NOMO-1 treated with DMSO at 0.1 percent for 48 hours (cell line): ENCODE measurements around the gene CEBPE.

Experiments
- DNase-seq: peaks from one replicate; lab custom pipeline; 2025; ENCODE audit not compliant: unreplicated experiment; lab: John Stamatoyannopoulos, UW

Gene CEBPE

DNA sequence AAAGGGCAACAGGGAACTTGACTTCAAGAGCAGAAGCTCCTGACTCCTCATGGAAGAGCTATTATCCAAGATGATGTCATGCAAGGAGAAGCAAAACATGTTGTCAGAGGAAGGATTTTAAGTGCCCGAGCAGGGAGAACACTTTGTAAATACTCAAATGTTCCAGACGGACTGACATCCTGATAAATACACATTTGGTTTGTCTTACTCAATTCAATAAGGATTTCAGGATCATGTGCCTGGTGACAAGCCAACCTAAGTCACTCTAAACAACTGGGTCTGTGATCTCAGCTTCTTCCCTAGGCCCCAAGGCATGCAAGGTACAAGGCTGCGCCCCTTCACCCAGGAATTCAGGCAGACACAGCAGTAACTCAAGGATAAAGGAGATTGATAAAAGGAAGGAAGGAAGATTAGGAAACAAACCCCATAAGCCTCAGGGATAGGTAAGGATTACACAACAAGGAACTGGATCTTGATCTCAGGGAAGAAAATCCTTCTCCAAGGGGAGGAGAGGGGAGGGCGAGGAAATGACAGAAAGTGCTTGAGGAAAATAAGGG, 26.8 kb upstream of the CEBPE start:
- no peak for DNase-seq

DNA sequence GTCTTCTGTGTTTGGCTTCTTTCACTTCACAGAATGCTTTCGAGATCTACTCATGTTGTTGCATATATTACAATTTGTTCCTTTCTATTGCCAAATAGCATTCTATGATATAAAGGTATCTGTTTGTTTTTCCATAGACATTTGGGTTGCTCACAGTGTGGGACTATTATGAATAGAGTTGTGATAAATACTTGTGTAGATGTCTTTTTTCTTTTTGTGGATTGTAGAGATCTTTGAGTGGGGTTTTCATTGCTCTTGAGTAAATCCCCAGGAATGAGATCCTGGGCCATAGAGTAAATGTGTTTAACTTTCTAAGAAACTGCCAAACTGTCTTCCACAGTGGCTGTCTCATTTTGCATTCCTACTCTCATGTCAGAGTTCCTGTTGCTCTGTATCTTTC, 24.9 kb upstream of the CEBPE start:
- no peak for DNase-seq

DNA sequence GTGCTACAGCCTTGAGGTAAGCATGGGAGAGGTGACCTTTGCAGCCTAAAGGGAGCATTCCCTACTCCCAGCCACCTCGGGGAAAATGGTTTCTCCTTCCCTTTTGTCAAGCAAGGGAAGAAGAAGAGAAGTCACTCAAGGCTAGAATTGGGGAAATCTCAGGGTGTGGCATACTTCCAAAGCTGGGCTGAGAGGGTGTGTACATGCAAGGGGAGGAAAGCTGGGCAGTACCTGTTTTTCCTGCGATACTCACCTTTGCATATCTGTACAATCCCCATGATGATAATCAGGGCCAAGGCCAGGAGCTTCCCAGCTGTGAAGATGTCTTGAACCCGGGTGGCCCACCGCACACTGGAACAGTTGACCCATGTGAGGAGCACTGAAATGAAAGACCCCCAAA, 23.8 kb upstream of the CEBPE start:
- DNase-seq, result no peak

DNA sequence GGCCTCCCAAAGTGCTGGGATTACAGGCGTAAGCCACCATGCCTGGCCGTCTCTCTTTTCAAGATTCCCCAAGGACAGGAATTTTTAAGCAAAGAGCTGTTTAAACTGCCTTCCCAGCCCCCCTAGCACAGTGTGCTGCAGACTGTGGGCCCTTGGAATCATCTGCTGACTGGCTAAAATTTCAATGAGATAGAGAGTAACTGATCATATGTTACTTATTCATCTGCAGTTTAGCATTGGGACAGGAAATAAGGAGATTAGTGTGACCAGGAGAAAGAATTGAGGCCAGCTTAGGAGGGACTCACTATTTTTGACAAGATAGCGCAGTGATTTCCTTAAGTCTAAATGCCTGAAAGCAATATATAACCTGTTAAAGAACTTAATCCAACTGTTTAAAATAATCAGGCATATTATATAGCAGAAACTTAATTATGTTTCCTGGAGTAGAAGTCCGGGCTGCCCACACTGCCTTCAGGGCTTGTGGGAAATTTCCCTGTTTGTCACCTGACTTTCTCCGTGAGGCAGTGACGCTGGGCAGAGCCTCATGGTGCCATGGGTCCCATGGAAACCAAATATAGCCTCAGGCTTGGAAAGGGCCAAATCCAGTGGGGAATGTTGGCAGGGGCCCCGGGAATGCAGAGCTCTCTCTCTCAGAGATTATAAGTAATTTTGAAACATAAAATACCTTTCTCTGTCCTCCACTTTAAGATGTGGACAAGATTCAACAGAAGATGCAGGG, 22.8 kb upstream of the CEBPE start:
- no peak for DNase-seq

DNA sequence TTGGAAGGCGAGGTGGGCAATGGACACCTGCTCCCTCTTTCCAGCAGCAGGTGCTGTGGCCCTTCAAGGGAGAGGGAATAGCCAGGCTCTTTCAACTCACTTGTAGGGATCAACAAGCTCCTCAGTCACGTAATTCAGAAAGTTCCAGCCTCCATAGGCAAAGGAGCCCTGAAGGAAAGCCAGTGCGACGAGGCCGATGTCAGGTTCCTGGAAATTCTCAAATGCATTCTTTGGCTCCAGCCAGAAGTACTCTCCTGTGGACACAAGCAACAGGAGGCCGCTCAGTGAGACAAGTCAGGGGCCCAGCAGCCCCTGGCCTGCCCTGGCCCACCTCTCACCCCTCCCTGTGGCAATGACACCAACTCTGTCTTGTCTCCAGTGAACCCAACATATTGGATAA, 21.3 kb upstream of the CEBPE start:
- no peak for DNase-seq

DNA sequence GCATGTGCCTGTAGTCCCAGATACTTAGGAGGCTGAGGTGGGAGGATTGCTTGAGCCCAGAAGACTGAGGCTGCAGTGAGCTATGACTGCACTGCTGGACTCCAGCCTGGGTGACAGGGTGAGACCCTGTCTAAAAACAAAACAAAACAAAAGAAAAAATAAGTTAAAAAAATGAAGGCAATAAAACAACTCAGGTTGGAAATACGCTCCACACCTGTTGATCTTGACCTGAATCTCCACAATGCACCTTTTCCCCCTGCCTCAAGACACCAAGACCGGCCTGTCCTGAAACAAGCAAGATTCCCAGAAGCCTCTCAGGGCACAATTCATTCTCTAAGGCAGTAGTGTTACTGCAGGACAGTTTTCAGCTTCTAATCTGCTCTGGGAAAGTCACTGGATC, 20.8 kb upstream of the CEBPE start:
- no peak for DNase-seq

DNA sequence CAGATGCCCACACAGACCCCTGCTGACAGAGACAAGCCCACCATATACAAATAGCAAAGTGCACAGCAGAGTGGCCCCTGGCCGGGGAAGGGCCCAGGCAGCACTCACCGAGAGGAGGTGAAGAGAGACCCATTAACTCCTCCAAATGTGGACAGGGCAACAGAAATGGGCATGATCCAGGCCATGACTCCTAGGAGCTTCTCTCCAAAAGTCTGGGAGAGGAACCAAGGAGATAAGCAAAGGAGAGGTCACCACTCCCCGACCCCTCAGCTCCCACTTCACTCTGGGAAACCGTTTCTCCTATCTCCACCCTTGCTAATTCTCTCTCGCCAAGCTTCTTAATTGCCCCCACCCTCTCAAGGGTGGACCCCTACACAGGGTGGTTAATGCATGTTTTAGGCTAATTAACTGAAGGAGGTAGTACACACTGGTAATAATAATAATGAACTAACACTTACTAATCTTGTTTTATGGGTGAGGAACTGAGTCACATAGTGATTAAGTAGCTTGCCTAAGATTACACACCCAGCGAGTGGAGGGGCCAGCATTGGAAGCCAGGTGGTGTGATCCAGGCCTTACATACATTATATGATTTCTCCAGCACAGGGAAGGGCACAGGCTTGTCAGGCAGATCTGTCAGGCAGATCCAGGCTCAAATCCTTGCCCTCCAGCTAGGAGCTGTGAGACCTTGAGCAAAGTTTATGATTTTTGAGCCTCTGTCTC, 18.9 kb upstream of the CEBPE start:
- no peak for DNase-seq

DNA sequence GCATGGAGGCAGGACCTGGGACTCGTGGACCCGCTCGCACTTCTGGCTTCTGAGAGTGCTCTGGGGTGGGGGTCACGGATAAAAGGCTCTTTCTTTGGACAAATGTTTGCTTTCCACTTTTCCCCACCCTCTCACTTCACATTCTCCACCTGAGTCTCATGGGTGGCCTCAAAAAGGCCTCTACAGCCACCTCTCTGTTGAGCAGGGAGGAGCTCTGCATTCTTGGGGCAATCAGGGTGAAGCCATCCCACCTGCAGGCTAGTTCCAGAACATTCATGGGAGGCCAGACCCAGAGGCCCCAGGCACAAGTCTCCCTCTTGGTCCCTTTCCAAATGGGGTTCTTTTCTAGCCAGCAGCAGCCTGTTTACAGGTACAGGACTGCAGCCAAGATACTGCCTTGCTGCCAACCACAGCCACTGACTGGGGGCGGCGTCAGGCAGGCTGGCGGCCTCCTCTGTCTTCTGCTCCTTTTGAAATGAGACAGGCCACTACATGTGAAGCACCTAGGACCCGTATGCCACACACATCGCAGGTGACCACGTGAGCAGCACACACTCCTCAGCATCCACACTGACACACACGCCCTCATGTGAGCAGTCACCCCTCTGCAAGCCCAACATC, 18.2 kb upstream of the CEBPE start:
- DNase-seq, result no peak

DNA sequence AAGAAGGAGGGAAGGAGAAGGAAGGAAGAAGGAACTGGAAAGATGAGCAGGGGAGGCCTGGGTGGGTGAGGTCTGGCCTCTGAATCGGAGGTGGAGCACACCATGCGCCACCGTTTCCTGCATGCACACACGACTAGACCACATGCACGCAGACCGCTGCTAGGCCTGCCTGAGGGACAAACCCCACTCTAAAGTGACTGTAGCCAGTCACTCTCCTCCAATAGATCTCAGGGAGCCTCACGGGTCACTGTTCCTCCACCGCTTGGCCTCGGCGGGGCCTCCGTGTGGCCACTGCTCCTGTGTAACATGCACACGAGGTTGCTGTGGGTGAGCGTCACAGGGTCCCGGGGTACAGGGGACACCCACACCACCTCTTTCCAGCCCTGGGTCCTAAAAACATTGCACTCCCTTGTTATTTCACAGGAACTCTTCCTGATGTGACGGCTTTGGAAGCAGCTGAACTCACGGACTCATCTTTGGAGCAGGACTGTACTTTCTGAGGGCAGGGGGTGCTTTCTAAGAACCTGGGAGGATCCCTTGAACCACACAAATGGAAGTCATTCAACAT, 17.6 kb upstream of the CEBPE start:
- DNase-seq, result no peak

DNA sequence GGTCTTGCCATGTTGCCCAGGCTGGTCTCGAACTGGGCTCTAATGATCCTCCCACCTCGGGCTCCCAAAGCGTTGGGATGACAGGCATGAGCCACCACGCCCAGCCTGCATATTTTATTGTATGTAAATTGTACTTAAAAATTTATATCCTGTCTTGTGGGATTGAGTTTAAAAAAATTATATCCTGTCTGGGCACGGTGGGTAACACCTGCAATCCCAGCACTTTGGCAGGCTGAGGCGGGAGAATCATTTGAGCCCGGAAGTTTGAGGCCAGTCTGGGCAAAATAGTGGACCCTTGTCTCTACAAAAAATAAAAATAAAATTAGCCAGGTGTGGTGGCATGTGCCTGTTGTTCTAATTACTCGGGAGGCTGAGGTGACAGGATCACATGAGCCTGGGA, 13.9 kb upstream of the CEBPE start:
- DNase-seq, result no peak

DNA sequence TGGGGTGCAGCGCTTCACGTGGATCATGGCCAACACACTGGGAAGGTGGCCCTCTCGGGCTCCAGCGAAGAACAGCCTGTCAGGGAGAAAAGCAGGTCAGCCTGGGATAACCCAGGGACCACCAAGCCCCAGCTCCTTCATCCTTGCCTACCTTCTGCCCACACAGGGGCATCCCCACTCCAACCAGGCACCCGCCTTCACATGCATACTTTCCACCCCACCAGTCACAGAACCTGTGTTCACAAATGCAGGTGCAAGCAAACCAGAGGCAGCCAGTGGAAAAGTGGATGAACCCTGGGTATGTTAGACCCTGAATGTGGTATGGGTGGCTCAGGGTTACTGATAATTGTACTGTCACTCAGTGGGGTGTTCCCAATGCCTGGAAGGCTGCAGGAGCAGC, 12.4 kb upstream of the CEBPE start:
- DNase-seq, result no peak

DNA sequence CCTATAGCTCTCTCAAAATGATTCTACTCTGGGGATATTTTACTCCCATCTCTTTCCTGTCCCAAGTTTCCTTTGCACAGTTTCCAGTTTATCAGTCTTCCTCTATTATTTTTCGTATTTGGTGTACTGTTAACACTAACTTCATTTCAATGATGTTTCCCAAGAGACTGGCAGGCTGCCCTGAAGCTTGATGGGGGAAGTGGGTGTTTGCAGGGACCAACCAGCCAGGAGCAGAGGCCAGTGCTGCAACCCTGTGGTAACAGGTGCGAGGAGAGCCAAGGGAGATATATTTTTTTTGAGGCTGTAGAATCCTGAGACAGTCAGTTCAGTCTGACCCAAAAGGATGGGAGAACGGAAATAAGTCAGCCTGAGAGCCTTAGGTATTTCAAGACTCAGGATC, 11.8 kb upstream of the CEBPE start:
- DNase-seq, result no peak

DNA sequence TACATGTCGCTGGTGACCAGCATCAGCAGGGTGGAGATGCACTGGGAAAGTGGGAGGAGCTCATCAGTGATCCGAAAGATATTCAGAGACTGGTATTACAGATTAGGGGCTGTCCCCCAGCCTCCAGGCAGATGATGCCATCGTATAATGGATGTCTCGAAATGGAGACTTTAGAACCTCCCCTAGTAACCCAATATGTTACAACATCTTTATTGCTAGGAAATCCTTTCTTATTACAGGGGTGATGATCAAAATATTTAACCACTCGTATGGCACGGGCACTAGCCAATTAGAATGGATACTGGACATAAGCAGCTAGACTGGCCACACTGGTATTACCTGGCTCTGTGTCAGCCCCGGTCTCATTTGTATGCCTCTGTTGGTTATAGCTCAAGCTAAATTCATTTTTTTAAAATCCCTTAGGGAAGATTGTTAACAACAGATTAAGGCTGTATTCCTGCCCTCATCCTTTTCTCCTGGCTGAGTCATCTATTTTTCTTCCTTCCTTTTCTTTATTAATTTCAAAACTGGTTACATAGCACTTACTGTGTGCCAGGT, 10.8 kb upstream of the CEBPE start:
- no peak for DNase-seq

DNA sequence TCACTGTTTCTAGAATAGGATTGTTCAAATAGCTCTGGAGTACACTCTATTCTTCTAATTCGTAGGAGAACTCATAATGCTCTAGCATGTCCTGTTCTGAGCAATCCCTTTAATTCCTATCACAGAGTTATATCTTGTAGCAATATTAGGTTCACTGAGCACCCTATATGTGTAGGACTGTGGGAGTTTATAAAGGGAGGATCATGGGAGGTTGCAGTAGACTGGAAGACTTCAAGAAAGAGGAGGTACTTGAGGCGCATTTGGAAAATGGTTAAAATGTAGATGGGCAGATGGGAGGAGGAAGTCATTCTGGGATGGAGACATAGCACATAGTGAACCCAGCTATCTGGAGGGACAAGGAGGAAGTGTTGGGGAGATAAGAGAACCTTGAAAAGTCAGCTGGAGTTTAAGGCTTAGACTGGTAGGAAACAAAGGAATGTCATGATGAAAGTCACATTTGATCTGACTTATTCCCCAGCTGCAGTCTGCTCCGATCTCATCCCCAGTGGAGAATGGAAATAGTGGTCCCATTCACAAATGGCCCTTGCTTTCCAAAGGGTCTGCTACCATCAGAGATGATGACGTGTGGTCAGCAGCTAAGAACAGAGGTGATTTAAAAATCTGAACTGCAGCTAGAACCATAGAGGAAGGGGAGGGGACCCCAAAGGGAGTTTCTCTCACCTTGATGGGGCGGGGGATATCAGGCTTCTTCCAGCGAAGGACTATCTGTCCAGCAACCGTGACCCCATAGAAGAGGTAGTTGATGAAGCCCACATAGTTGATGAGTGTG, 10.1 kb upstream of the CEBPE start:
- DNase-seq, result no peak

DNA sequence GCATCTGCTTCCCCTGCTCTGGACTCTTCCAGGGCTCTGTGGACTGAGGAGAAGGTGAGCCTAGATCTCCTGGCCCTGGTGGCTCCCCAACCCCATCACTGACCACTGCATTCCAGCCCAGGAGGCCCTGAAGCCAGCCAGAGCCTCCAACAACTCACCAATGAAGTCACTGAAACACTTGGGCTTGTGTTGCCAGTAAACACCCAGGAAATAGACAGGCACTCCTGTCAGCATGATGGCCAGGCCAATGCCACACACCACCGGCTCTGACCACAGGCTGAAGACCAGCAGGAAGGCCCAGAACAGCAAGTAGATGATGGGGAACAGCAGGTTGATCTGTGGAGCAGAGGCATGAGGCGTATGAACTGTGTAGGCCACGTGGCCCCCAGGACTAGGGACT, 8.8 kb upstream of the CEBPE start:
- DNase-seq, result no peak

DNA sequence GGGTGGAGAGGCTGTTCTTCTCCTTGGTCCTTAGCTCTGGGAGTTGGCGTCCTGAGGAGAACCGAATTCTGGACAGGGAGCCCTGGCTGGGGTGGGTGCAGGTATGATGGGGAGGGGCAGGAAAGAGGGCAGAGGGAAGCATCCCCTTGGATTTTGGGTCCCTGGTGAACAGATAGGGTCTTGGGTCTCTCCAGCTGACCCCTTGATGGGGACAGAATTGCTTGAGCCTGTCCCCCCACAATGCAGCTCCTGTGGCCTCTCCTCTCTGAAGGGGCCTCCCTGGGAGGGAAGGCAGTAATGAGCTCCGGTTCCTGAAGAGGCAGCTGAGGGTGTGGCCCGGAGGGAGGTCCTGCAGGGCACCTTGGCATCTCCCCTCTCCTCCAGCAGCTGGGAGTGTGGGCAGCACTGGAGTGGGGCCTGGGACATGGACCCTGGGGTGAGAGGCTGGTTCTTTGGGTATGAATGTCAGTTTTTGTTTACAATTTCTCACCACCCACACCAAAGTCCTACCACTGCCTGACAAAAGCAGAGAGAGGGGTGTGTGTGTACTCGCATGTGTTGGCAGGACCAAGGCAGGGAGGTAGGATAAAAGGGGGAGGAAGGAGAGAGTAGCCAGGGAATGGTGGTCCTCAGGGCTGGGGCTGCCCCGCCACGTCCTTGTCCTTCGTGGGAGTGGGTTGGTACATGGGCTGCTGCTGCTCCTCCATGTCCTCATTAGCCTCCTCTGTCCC, 7.7 kb upstream of the CEBPE start:
- no peak for DNase-seq

DNA sequence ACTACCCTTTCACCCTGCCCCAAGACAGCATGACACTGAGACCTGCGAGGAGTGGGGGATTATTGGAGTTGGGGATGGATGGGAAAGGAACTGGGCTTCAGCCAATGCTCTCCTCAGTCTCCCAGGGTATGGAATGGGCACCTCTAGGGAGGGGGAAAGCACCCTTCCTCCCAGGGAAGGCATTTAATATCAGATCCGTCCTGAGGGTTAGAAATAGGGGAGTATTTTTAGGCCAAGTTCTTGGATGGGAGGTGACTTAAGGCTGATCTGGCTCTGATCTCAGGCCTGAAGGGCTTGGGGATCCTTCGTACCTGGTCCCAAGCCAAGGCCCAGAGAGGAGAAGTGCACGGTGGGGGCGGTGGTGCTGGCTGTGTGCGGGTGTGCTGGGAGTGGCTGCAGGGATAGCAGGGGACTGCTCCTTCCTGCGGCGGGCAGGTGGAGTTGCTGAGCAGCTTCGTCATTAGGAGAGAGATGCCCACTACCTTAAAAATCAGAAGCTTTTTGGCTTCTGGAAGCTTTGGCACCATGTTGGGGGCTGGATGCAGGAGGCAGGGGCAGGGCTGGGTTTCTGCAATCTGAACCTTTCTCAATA, 7.0 kb upstream of the CEBPE start:
- no peak for DNase-seq

DNA sequence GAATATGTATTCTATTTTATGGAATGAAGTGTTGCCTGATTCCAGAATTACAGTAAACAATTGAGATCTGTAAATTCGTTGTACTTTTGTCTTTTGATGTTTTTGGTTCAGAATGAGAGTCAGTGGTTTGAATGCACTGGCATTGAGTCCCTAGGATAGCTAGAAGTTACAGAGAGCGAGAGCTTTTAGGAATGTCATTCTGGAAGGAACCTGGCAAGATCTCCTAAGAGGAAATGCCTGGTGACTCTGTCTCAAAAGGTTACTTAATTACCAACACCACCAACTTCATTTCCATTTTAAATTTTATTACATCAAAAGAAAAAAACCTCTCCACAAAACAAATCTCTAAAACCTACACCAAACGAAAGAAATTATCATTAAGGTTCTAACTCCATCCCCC, 6.0 kb upstream of the CEBPE start:
- DNase-seq, result no peak

DNA sequence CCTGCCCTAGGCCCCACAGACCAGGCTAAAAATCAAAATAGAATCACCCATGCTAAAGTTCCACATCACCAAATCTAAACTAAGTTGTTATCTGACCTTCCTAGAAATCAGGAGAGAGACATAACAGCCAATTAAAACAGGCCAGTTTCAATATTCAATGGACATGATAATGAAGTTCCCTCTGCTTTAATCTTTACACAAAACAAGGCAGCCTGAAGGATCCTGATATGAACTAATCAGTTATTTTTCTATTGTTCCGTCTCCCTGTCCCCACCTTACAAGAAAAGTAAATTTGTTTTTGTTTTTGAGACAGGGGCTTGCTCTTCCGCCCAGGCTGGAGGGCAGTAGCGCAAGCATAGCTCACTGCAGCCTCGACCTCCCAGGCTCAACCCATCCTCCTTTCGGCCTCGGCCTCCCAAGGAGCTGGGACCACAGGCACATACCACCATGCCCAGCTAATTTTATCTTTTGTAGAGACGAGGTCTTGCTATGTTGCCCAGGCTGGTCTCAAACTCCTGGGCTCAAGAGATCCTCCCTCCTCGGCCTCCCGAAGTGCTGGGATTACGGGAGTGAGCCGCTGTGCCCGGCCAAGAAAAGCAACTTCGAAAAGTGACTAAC, 5.4 kb upstream of the CEBPE start:
- no peak for DNase-seq
